Measurements from ENCODE around the gene FAM163A.
"Not testable (repeated sequence)": the region's sequence is repeated elsewhere in the genome, so short reads cannot be mapped to it uniquely, and the experiment has no call there.

FAM163A gene

DNA sequence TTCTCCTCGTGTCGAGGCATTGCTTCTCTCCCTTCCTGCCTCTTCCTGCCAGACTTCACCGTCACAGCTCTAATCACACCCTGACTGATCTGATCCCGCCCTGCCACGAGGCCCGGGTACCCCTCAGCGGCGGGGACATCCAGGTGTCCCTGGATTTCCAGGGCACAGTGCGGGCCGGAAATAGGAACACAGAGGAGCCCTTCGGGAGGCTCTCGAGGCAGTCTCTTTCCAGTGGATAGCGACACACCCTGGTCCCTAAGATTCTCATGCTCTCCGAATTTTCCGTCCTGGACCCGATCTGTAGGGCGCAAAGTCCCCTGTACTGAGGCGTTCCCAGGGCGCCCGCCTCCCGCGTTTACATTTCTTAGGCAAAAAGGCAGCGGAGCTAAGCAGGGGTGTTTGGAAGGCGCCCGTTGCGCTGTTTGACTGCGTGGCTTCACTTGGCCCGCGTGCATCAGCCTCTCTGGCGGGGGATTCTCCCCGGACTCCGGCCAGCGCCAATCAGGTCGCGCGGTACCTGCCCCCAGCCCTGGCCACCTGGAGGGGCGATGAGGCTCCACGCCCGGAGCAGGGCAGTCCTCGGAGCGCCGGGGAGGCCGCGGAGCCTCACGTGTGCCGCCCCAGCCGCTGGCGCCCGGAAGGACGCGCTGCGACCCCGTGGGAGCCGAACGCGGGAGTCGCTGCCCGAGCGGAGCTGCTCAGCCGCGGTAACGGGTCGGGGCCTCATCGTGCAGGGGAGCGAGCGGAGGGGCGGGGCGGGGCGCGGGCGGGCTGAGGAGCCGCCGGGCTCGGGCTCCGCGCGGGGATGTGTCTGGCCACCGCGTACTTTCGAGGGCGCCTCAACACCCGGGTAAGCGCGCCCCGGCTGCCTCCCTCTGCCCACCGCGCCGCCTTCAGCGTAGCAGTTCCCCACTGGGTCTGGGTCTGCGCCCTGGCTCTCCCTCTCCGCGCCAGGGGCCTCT is at the start of gene FAM163A:
FAM163A (plus strand) TSS at position 575 of the 962 bp plus-strand sequence. CDS start 69,807 bp downstream, outside the sequence.
- peak; percentile 40 for DNase-seq

- DNase-seq = not testable (repeated sequence)
Observed at GRCh38 chr1:179694530-179694929, 48.6 kb upstream of the FAM163A start.

DNA sequence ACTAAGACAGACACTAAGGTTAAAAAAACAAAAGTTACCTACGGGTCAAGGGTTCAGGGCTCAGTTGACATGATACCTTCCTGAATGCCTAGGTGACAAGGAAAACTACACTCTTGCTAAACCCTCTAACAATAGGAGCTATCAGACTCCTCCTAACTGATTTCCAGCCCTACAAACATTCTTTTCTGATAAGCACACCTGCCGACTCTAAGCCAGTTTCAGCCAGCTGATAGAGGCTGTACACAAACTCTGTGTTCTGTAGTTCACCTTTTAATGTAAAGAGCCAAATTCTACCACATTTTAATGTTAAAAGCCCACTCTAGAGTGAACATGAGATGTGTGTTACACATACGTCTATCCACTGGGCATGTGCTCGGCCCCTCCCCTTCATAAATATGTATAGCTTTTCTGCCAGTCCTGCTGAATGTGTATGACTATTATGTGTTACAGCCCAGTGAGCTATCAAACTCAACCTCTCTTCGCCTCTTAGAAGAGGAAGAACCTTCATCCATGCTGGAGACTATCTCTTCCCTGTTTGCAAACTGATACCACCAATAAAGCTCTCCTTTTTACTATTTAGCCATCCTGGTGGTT is 40.0 kb upstream of the FAM163A start:
- no peak for DNase-seq

DNA sequence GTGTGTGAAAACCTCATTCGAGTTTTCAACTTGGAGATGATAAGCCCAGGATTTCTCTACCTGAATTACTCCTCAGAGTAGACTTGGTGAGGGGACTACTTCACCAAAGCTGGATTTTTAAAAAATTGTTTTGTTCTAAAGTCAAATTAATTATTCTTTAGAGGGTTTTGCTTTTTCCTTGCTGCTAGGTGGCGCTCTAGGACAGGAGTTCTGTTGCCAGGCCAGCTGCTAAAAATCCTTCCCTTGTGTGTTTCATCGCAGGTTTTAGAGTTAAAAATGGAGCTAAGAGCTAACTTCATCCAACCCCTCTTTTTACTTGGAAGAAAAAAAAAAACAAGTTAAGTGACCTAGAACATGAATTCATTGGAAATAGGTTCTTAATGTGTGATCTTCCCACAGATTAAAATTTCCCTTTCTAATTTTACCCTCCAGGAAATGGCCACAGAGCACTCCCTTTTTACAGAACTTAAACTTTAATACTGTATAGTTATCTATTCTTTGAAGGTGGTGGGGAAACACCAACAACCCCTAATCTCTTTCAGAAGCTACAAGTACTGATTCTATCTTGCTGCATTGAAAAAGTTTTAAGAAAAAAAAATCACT is 36.7 kb upstream of the FAM163A start:
- peak; percentile 41 for DNase-seq

DNA sequence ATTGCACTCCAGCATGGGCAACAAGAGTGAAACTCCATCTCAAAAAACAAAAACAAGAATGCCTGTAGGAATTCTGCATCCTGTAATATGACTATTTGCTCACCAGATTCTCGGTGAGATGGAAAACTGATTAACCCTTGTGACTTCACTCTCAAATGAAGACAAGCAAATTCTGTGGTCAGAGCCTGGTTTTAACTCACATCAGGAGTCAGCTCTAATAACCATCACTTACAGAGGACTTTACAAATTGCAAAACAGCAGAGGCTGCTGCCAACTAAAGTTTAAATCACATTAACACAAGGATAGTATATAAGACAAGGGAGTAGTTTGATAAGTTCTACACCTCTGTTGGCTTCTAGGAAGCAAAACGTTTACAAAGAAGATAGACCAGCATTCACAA is 35.7 kb upstream of the FAM163A start:
- DNase-seq = no peak

- DNase-seq = no peak
Observed at GRCh38 chr1:179708434-179709195, 34.5 kb upstream of the FAM163A start.

GRCh38 chr1:179709841-179710329 is 33.2 kb upstream of the FAM163A start:
- DNase-seq = peak; percentile 50

DNA sequence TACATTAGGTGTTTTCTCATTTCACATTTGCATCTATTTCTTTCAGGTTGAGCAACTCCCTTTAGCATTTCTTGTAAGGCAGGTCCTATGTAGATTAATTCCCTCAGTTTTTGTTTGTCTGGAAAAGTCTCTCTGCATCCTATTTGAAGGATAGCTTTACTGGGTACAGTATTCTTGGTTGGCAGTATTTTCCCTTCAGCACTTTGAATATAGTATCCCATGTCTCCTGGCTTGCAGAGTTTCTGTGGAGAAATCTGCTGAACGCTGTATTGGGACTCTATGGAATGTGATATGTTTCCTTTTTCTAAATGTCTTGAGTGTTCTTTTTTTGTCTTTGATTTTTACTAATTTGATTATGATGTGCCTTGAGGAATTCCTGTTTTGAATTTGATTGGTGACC is 28.9 kb upstream of the FAM163A start:
- DNase-seq = no peak

DNA sequence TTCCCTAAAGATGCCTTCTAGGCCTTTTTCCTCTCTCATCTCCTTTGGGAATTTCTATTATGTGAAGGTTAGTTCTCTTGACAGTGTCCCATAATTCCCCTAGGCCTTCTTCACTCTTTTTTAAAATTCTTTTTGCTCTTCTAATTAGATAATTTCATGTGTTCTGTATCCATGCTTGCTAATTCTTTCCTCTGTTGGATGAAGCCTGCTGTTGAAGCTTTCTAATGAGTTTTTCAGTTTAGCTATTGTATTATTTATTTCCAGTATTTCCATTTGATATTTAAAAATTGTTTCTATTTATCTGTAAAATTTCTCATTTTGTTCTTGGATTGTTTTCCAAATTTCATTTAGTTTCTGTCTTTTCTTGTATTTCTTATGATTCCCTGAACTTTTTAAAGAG is 28.5 kb upstream of the FAM163A start:
- no peak for DNase-seq

GRCh38 chr1:179719272-179719671 is 23.8 kb upstream of the FAM163A start:
- DNase-seq = no peak

- DNase-seq = no peak
Observed at GRCh38 chr1:179728271-179728670, 14.8 kb upstream of the FAM163A start.

GRCh38 chr1:179729881-179730280 is 13.2 kb upstream of the FAM163A start:
- no peak for DNase-seq

- DNase-seq = no peak
Observed at GRCh38 chr1:179731643-179732042, 11.4 kb upstream of the FAM163A start.

DNA sequence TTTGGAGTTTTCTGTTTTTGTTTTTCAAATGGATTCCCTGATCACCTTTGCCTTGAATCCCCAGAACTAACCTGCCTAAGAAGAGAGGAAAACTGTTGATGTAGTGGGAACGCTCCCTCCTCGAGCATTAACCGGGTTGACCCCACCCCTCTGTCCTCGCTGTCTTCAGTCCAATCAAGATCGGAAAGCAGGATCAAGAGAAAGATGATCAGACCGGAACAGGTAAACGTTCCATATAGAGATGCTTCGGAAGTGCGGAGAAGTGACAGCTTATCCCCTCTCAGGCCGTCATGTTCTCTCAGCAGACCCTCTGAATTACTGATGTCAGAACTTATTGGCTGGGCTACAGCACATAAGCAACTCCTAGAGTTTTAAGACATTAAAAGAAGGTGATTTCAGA is 800 bp upstream of the FAM163A start:
- no peak for DNase-seq

DNA sequence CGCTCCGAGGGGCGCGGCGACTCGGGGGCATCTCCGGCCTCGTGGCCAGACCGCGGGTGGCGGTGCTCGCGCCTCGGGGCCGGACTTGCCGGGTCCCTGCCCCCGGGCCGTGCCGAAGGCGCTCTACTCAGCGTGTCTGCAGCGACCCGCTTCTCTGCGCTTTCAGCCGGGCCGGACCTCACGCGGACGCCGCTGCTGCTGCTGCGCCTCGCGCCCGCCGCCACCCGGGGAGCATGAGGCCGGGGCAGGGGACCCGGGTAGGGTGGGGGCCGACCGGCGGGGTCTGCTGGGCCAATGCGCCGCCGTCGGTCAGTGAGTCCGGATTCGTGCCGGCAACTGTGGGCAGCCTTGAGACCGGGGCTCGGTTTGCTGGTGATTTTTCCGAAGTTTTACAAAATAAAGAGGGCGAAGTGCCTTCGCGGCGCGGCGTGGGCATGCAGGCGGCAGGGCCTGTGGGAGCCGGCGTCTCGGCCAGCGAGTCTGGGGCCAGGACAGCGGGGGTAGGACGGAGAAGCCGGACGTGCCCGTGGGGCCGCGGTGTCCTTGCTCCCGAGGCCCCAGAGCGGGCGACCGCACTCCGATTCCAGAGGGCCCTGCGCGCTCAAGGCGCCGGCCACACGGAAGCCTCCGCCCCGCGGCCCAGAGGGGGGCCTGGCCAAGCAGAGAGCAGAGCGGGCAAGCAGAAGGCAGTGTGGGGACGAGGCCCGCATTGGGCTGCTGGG is 749 bp downstream of the FAM163A start:
- no peak for DNase-seq

DNA sequence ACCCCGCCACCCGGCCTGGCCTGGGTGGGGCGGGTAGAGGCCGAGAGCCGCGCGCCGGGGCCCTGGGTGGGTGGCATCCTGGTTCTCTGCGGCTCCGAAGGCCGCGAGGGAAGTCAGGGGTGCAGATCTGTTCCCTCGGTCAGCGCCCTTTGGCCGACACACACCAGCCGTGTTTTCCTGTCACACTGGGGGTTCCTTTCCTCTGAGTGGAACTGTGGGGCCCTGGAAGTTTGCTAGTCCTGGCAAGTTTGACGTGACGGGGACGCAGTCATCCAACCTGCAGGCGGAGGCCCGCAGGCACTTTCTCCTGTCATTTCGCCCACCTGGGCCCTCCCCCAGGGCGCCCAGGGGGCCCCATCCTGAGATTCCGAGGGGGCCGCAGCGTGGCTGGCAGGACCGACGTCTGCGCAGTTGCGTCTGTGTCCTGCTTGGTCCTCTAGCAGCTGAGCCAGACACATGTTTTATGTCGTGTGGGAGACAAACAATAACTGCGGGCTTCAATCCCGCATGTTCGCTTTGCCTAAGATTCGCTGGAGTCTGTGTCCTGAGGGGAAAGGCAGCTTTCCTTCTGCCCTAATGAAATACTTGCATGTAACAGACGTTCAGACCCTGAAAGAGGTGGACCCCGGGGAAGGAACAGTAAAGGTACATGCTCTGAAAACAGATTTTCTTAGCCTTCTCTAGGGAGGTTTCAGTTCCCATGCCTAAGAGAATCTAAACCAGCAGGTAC is 1.5 kb downstream of the FAM163A start:
- no peak for DNase-seq

- DNase-seq = no peak
Observed at GRCh38 chr1:179745131-179745611, 2.1 kb downstream of the FAM163A start.

DNA sequence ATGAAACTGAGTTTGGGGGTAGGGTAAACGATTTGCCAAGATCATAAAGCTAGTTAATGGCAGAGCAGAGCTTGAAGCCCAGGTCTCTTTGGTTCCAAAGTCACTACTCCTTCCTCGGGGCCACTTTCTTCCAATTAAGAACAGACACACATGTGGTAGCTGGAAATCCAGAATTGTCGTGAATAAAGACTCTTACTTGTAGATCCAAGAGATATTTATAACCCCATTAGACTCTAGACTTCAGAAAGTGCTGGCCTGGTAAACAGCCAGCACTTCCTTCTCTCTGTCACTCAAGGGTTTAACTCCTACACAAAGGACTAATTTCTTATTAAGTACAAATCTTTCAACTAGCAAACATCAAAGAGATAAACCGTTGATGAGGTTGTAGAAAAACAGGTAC is 2.7 kb downstream of the FAM163A start:
- no peak for DNase-seq

DNA sequence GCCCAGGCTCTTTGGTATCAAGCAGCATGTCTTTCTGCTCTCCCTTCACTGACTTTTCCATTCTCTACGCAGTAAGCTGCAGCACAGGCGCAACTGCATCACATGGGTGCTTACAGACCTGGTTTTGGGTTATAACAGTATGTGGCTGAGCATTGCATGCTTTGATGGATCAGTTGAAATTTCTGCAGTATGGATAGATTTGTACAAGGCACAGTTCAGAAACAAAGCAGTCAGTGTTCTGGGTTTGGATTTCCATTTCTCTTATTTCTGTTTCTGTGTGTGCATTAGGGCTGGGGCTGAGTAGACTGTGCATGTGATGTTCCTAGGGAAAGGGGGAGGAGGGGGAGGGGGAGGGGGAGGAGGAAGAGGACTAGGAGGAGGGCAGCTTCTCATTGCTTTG is 4.5 kb downstream of the FAM163A start:
- DNase-seq = no peak

DNA sequence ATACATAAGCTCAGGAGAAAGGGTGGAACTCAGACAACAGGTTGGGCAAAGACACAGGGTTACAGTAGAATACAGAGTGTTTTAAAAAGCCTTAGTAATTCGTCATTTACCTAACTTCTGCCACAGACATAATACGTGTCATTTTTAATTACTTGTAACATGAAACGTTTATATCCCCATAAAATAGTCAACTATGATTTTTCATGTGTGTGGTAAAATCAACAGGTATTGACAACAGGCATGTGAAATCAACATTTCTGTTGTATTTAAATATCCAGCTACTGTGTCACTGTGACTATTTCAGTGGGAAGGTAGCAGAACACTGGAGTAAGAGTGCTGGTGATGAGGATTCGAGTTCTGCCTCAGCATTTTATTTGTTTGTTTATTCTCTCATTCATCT is 5.7 kb downstream of the FAM163A start:
- DNase-seq = no peak

DNA sequence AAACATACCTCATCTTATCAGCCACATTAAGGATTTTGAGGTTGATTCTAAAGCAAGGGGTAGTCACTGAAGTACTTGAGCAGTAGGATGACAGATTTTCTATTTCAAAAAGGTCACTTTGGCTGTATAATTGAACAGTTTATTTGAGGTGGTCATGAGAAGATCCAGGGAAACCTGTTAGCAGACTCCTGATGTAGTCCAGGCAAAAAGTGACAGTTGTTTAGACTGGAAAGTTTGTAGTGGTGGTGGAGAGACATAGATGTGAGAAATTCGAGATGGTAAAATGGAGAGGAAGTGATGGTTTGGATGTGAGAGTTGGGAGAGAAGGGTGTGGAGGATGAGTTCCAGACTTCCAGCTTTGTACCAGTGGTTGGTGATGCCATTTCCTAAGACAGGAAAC is 7.5 kb downstream of the FAM163A start:
- no peak for DNase-seq

Measured in NCI-H1092 (cell line).